GM21367 (cell line): ENCODE measurements around the gene IFITM10.
"Not testable (repeated sequence)": the region's sequence is repeated elsewhere in the genome, so short reads cannot be mapped to it uniquely, and the experiment has no call there.

Experiments
- ATAC-seq: cut with Tn5 transposase; IDR thresholded peaks from one replicate; pipeline ENCODE4 v1.9.1; 2021; ENCODE audit not compliant: unreplicated experiment

Gene IFITM10

GRCh38 chr11:1778141-1778911 is 27.9 kb upstream of the IFITM10 start:
- ATAC-seq, result no peak

- ATAC-seq, result no peak
Observed at GRCh38 chr11:1777737-1778136, 27.3 kb upstream of the IFITM10 start.

GRCh38 chr11:1776944-1777715 is 26.7 kb upstream of the IFITM10 start:
- no peak for ATAC-seq

- no peak for ATAC-seq
Observed at GRCh38 chr11:1776331-1776851, 26.0 kb upstream of the IFITM10 start.

- no peak for ATAC-seq
Observed at GRCh38 chr11:1774886-1775285, 24.5 kb upstream of the IFITM10 start.

GRCh38 chr11:1773994-1774550 is 23.7 kb upstream of the IFITM10 start:
- no peak for ATAC-seq

GRCh38 chr11:1773131-1773993 is 23.0 kb upstream of the IFITM10 start:
- ATAC-seq, result no peak

GRCh38 chr11:1772270-1773130 is 22.1 kb upstream of the IFITM10 start:
- ATAC-seq, result no peak

- ATAC-seq, result no peak
Observed at GRCh38 chr11:1771700-1772099, 21.3 kb upstream of the IFITM10 start.

- ATAC-seq, result no peak
Observed at GRCh38 chr11:1771273-1771672, 20.9 kb upstream of the IFITM10 start.

GRCh38 chr11:1770528-1770927 is 20.1 kb upstream of the IFITM10 start:
- ATAC-seq, result no peak

- no peak for ATAC-seq
Observed at GRCh38 chr11:1770061-1770460, 19.7 kb upstream of the IFITM10 start.

GRCh38 chr11:1769304-1769936 is 19.0 kb upstream of the IFITM10 start:
- not testable (repeated sequence) for ATAC-seq

GRCh38 chr11:1768141-1768469 is 17.7 kb upstream of the IFITM10 start:
- no peak for ATAC-seq

GRCh38 chr11:1767399-1768140 is 17.2 kb upstream of the IFITM10 start:
- ATAC-seq, result no peak

GRCh38 chr11:1766719-1767398 is 16.5 kb upstream of the IFITM10 start:
- ATAC-seq, result no peak

- ATAC-seq, result no peak
Observed at GRCh38 chr11:1765871-1766718, 15.7 kb upstream of the IFITM10 start.
